ENCODE results near the gene BPGM.

Gene BPGM

GRCh38 chr7:134701272-134701671, 54.6 kb downstream of the BPGM start:
- TF ChIP-seq CTCF (IDR thresholded peaks at IDR 0.05; ENCODE audit: insufficient read depth, missing control alignments) = peak; percentile 38
- FAIRE-seq (no peak), DNase-seq (ENCODE audit: insufficient read length, low spot score) (no peak)

- DNase-seq (ENCODE audit: insufficient read length, low spot score) = no peak
- no peak for FAIRE-seq
- TF ChIP-seq CTCF (IDR thresholded peaks at IDR 0.05; ENCODE audit: insufficient read depth, missing control alignments) = no peak
Measured at GRCh38 chr7:134702366-134703240, 56.0 kb downstream of the BPGM start.

GRCh38 chr7:134703241-134703594, 56.6 kb downstream of the BPGM start:
- no peak for TF ChIP-seq CTCF (IDR thresholded peaks at IDR 0.05; ENCODE audit: insufficient read depth, missing control alignments)
- FAIRE-seq = no peak
- DNase-seq (ENCODE audit: insufficient read length, low spot score) = no peak

- no peak for TF ChIP-seq CTCF (IDR thresholded peaks at IDR 0.05; ENCODE audit: insufficient read depth, missing control alignments)
- no peak for DNase-seq (ENCODE audit: insufficient read length, low spot score)
- FAIRE-seq = no peak
Measured at GRCh38 chr7:134703782-134704181, 57.1 kb downstream of the BPGM start.

- DNase-seq (ENCODE audit: insufficient read length, low spot score) (no peak), FAIRE-seq (no peak)
- no peak for TF ChIP-seq CTCF (IDR thresholded peaks at IDR 0.05; ENCODE audit: insufficient read depth, missing control alignments)
Measured at GRCh38 chr7:134704827-134705226, 58.2 kb downstream of the BPGM start.

- no peak for FAIRE-seq
- TF ChIP-seq CTCF (IDR thresholded peaks at IDR 0.05; ENCODE audit: insufficient read depth, missing control alignments) = no peak
- DNase-seq (ENCODE audit: insufficient read length, low spot score) = no peak
Measured at GRCh38 chr7:134705716-134706115, 59.1 kb downstream of the BPGM start.

- no peak for DNase-seq (ENCODE audit: insufficient read length, low spot score)
- FAIRE-seq = no peak
- TF ChIP-seq CTCF (IDR thresholded peaks at IDR 0.05; ENCODE audit: insufficient read depth, missing control alignments) = no peak
Measured at GRCh38 chr7:134706468-134706867, 59.8 kb downstream of the BPGM start.
